HFFc6 (cell line): ENCODE data around the gene KCNH5. TPM values are rescaled to one million over a fixed set of nuclear protein-coding genes. Genes with fewer than 3 reads are reported as not detected.
"Not testable (repeated sequence)": the region's sequence is repeated elsewhere in the genome, so short reads cannot be mapped to it uniquely, and the experiment has no call there.

Source experiments
- DNase-seq: peaks from one replicate; pipeline ENCODE4 v3.0.0-alpha.2; 2018
- H3K27ac Mint-ChIP-seq: 2 replicates; pipeline ENCODE4 v1.8.0; 2020; ENCODE audit warnings: mild to moderate bottlenecking, mixed read lengths
- H3K27me3 Mint-ChIP-seq: 2 replicates; pipeline ENCODE4 v1.8.0; 2021; ENCODE audit warnings: mild to moderate bottlenecking, moderate library complexity, mixed read lengths; ENCODE audit not compliant: insufficient read depth
- H3K36me3 Mint-ChIP-seq: 2 replicates; pipeline ENCODE4 v1.8.0; 2021; ENCODE audit warnings: low read depth, mixed read lengths
- H3K4me1 Mint-ChIP-seq: 2 replicates; pipeline ENCODE4 v1.8.0; 2020; ENCODE audit warnings: low read depth, mixed read lengths
- H3K4me3 Mint-ChIP-seq: 2 replicates; pipeline ENCODE4 v1.8.0; 2020; ENCODE audit warnings: mild to moderate bottlenecking, moderate library complexity, mixed read lengths
- H3K9me3 Mint-ChIP-seq: 2 replicates; pipeline ENCODE4 v1.8.0; 2020; ENCODE audit warnings: mild to moderate bottlenecking, mixed read lengths
- CTCF ChIP-seq: fragments of 200-600 bp; sonication (generic); IDR thresholded peaks from 2 replicates; pipeline ENCODE4 v1.5.0; 2021; ENCODE audit warnings: antibody characterized with exemption, mild to moderate bottlenecking
- total RNA-seq, 6 experiments: library from RNA; stranded (reverse); fragmentation: NEBNext Ultra II Directional; extraction: Animal tissue kit (Norgen Biotek cat#: 25700); gene quantifications; 2 replicates in 1 of 6; 3 replicates in 5 of 6; pipeline ENCODE4 v1.2.3, GENCODE V29; 2021

Gene KCNH5
- total RNA-seq, 6 experiments from 2014 or later: not detected

GRCh38 chr14:62889364-62889763, 155.9 kb downstream of the KCNH5 start:
- TF ChIP-seq CTCF: no peak
- H3K4me3 Mint-ChIP-seq: no peak overlapping the region
- H3K9me3 Mint-ChIP-seq: peaks cover 41% of the 10 kb centered on the region
- no peaks in the 10 kb centered on the region for H3K4me1 Mint-ChIP-seq
- H3K36me3 Mint-ChIP-seq: 0 out of 2 replicates have a peak, but pooled peaks cover 3% of the 10 kb centered on the region
- no peak for DNase-seq
- no peak overlapping the region for H3K27ac Mint-ChIP-seq
- no peaks in the 10 kb centered on the region; the same call in 1 of the 2 replicates for H3K27me3 Mint-ChIP-seq

- peaks cover 24% of the 10 kb centered on the region for H3K9me3 Mint-ChIP-seq
- no peak overlapping the region for H3K27ac Mint-ChIP-seq
- no peak for TF ChIP-seq CTCF
- H3K27me3 Mint-ChIP-seq: no peaks in the 10 kb centered on the region
- no peaks in the 10 kb centered on the region for H3K4me1 Mint-ChIP-seq
- no peak overlapping the region for H3K4me3 Mint-ChIP-seq
- H3K36me3 Mint-ChIP-seq: 0 out of 2 replicates have a peak, but pooled peaks cover 3% of the 10 kb centered on the region
- no peak for DNase-seq
Observed at GRCh38 chr14:62886461-62886860, 158.8 kb downstream of the KCNH5 start.

GRCh38 chr14:62885451-62885850, 159.8 kb downstream of the KCNH5 start:
- H3K36me3 Mint-ChIP-seq: 0 out of 2 replicates have a peak, but pooled peaks cover 3% of the 10 kb centered on the region
- no peak for TF ChIP-seq CTCF
- H3K9me3 Mint-ChIP-seq: peaks cover 22% of the 10 kb centered on the region
- no peak for DNase-seq
- H3K4me3 Mint-ChIP-seq: no peak overlapping the region
- no peaks in the 10 kb centered on the region for H3K4me1 Mint-ChIP-seq
- no peaks in the 10 kb centered on the region for H3K27me3 Mint-ChIP-seq
- H3K27ac Mint-ChIP-seq: no peak overlapping the region

GRCh38 chr14:62882967-62883366, 162.3 kb downstream of the KCNH5 start:
- no peak for DNase-seq
- no peaks in the 10 kb centered on the region for H3K27me3 Mint-ChIP-seq
- no peak overlapping the region for H3K27ac Mint-ChIP-seq
- no peak overlapping the region for H3K4me3 Mint-ChIP-seq
- no peaks in the 10 kb centered on the region for H3K36me3 Mint-ChIP-seq
- H3K9me3 Mint-ChIP-seq: peaks cover 8% of the 10 kb centered on the region; the same call in 1 of the 2 replicates
- H3K4me1 Mint-ChIP-seq: no peaks in the 10 kb centered on the region
- TF ChIP-seq CTCF: no peak

GRCh38 chr14:62866376-62866775, 178.9 kb downstream of the KCNH5 start:
- no peak for TF ChIP-seq CTCF
- Mint-ChIP-seq H3K36me3 (no peaks in the 10 kb centered on the region), H3K4me3 (no peak overlapping the region), H3K27ac (no peak overlapping the region), H3K4me1 (no peaks in the 10 kb centered on the region), H3K27me3 (no peaks in the 10 kb centered on the region), H3K9me3 (peaks cover 26% of the 10 kb centered on the region)
- no peak for DNase-seq

- TF ChIP-seq CTCF: no peak
- H3K4me1 Mint-ChIP-seq: no peaks in the 10 kb centered on the region
- 0 out of 2 replicates have a peak, but pooled peaks cover under 1% of the 10 kb centered on the region for H3K36me3 Mint-ChIP-seq
- H3K4me3 Mint-ChIP-seq: no peak overlapping the region
- no peak for DNase-seq
- H3K9me3 Mint-ChIP-seq: peaks cover 36% of the 10 kb centered on the region
- no peak overlapping the region for H3K27ac Mint-ChIP-seq
- no peaks in the 10 kb centered on the region for H3K27me3 Mint-ChIP-seq
Observed at GRCh38 chr14:62864588-62864987, 180.7 kb downstream of the KCNH5 start.

GRCh38 chr14:62858011-62858410, 187.2 kb downstream of the KCNH5 start:
- not testable (repeated sequence) for H3K4me1 Mint-ChIP-seq, H3K36me3 Mint-ChIP-seq, H3K4me3 Mint-ChIP-seq, DNase-seq, H3K27me3 Mint-ChIP-seq, H3K27ac Mint-ChIP-seq
- peaks cover 24% of the 10 kb centered on the region for H3K9me3 Mint-ChIP-seq
